DOHH2 (cell line): Measurements from ENCODE around the gene TM9SF1.
"Not testable (repeated sequence)": the region's sequence is repeated elsewhere in the genome, so short reads cannot be mapped to it uniquely, and the experiment has no call there.

Experiments used
- H3F3A ChIP-seq: fragments of 200-600 bp; sonication (generic), shearing (Covaris generic); 2 replicates; pipeline ENCODE4 v1.6.0; 2016; ENCODE audit warnings: antibody characterized with exemption, mild to moderate bottlenecking; ENCODE audit not compliant: control insufficient read depth, insufficient read depth
- H3K27ac ChIP-seq: fragments of 200-600 bp; sonication (generic); 2 replicates; pipeline ENCODE4 v1.5.1; 2014; ENCODE audit warnings: low read depth, mild to moderate bottlenecking, low read length, moderate library complexity
- H3K27me3 ChIP-seq: fragments of 200-600 bp; sonication (generic); 2 replicates; pipeline ENCODE4 v1.6.1; 2014; ENCODE audit warnings: mild to moderate bottlenecking, low read length, mixed read lengths; ENCODE audit not compliant: control insufficient read depth
- H3K36me3 ChIP-seq: fragments of 200-600 bp; sonication (generic); 2 replicates; pipeline ENCODE4 v1.6.1; 2014; ENCODE audit warnings: mild to moderate bottlenecking, low read length, moderate library complexity, mixed read lengths; ENCODE audit not compliant: control insufficient read depth
- H3K4me1 ChIP-seq: fragments of 200-600 bp; sonication (generic); 2 replicates; pipeline ENCODE4 v1.6.1; 2014; ENCODE audit warnings: mild to moderate bottlenecking, low read length, mixed read lengths; ENCODE audit not compliant: control insufficient read depth
- H3K4me2 ChIP-seq: fragments of 200-600 bp; sonication (generic); 2 replicates; pipeline ENCODE4 v1.6.0; 2014; ENCODE audit warnings: mild to moderate bottlenecking, low read length, moderate library complexity
- H3K4me3 ChIP-seq: fragments of 200-600 bp; sonication (generic); 2 replicates; pipeline ENCODE4 v1.5.1; 2014; ENCODE audit warnings: mild to moderate bottlenecking, low read length, mixed read lengths
- H3K79me2 ChIP-seq: fragments of 200-600 bp; sonication (generic); 2 replicates; pipeline ENCODE4 v1.6.1; 2014; ENCODE audit warnings: mild to moderate bottlenecking, low read length, mixed read lengths; ENCODE audit not compliant: control insufficient read depth
- H3K9me2 ChIP-seq: fragments of 200-600 bp; sonication (generic); replicated peaks from 2 replicates; pipeline ENCODE4 v1.6.1; 2014; ENCODE audit warnings: mild to moderate bottlenecking, low read length, mixed read lengths; ENCODE audit not compliant: control insufficient read depth
- H3K9me3 ChIP-seq: fragments of 200-600 bp; sonication (generic); 2 replicates; pipeline ENCODE4 v1.6.1; 2014; ENCODE audit warnings: antibody characterized with exemption, low read length, mixed read lengths; ENCODE audit not compliant: control insufficient read depth, insufficient read depth
- H4K20me1 ChIP-seq: fragments of 200-600 bp; sonication (generic); 2 replicates; pipeline ENCODE4 v1.6.0; 2014; ENCODE audit warnings: low read depth, mild to moderate bottlenecking, antibody characterized with exemption, low read length, moderate library complexity; ENCODE audit not compliant: control insufficient read depth, insufficient read depth
- CTCF ChIP-seq: fragments of 200-600 bp; sonication (generic); IDR thresholded peaks from one replicate; pipeline ENCODE4 v1.5.1; 2014; ENCODE audit warnings: antibody characterized with exemption, mild to moderate bottlenecking, low read depth, low read length; ENCODE audit not compliant: poor library complexity, severe bottlenecking
- EZH2phosphoT487 ChIP-seq: fragments of 200-600 bp; sonication (generic); IDR thresholded peaks from 2 replicates; pipeline ENCODE4 v1.6.1; 2017; ENCODE audit warnings: borderline replicate concordance, mild to moderate bottlenecking, antibody characterized with exemption, low read length, moderate library complexity, mixed read lengths

TM9SF1 gene

GRCh38 chr14:24204163-24205146 lies 9.2 kb upstream of the TM9SF1 start:
- peaks cover 75% of the 10 kb centered on the region for H3K36me3 ChIP-seq
- TF ChIP-seq CTCF = no peak
- no peak for TF ChIP-seq EZH2phosphoT487
- H4K20me1 ChIP-seq = no peaks in the 10 kb centered on the region
- H3K9me3 ChIP-seq = peaks cover 8% of the 10 kb centered on the region; the same call in 1 of the 2 replicates
- H3K27me3 ChIP-seq = no peaks in the 10 kb centered on the region
- no peak overlapping the region for H3K4me2 ChIP-seq
- H3K4me3 ChIP-seq = no peak overlapping the region
- H3K4me1 ChIP-seq = no peaks in the 10 kb centered on the region
- H3K9me2 ChIP-seq = no peaks in the 10 kb centered on the region
- peaks cover 6% of the 10 kb centered on the region; the same call in 1 of the 2 replicates for H3K79me2 ChIP-seq
- H3F3A ChIP-seq = 0 out of 2 replicates have a peak, but pooled peaks cover 6% of the 10 kb centered on the region
- no peak overlapping the region for H3K27ac ChIP-seq

- H3K4me3 ChIP-seq, H4K20me1 ChIP-seq, H3K9me3 ChIP-seq, H3K27ac ChIP-seq, H3F3A ChIP-seq, H3K9me2 ChIP-seq, H3K4me1 ChIP-seq, H3K27me3 ChIP-seq, H3K4me2 ChIP-seq: not testable (repeated sequence)
- H3K36me3 ChIP-seq = peaks cover 69% of the 10 kb centered on the region
- H3K79me2 ChIP-seq = peaks cover 15% of the 10 kb centered on the region
Observed at GRCh38 chr14:24203249-24203886, 8.1 kb upstream of the TM9SF1 start.

GRCh38 chr14:24202538-24202937 lies 7.3 kb upstream of the TM9SF1 start:
- Histone ChIP-seq H3K36me3 (peaks cover 61% of the 10 kb centered on the region), H3K79me2 (peaks cover 17% of the 10 kb centered on the region)
- not testable (repeated sequence) for H3K4me3 ChIP-seq, H3K4me2 ChIP-seq, H3K27me3 ChIP-seq, H3K27ac ChIP-seq, H3K9me3 ChIP-seq, H4K20me1 ChIP-seq, H3K4me1 ChIP-seq, H3K9me2 ChIP-seq, H3F3A ChIP-seq

- Histone ChIP-seq H3K79me2 (peaks cover 46% of the 10 kb centered on the region), H3K4me3 (peak overlapping the region; percentile 22; the same call in 1 of the 2 replicates), H3F3A (peaks cover 10% of the 10 kb centered on the region), H3K4me2 (peak overlapping the region; percentile 31; the same call in 1 of the 2 replicates), H3K9me2 (no peaks in the 10 kb centered on the region), H3K9me3 (peaks cover 8% of the 10 kb centered on the region; the same call in 1 of the 2 replicates), H3K27me3 (no peaks in the 10 kb centered on the region), H3K36me3 (peaks cover 42% of the 10 kb centered on the region), H3K27ac (no peak overlapping the region), H4K20me1 (no peaks in the 10 kb centered on the region), H3K4me1 (peaks cover 28% of the 10 kb centered on the region)
- no peak for TF ChIP-seq CTCF
- no peak for TF ChIP-seq EZH2phosphoT487
Observed at GRCh38 chr14:24198814-24199524, 3.7 kb upstream of the TM9SF1 start.
